ENCODE results near the gene GALNT9. TPM values are rescaled to one million over a fixed set of nuclear protein-coding genes. Genes with fewer than 3 reads are reported as not detected.

The GALNT9 gene
- total RNA-seq, 1 experiment from 2014 or later: 2.6 TPM

GRCh38 chr12:132284071-132284826, 45.1 kb downstream of the GALNT9 start:
- TF ChIP-seq REST (IDR thresholded peaks at IDR 0.05; ENCODE audit: low read depth) (no peak), EZH2 (IDR thresholded peaks at IDR 0.05) (no peak), ZFX (IDR thresholded peaks at IDR 0.05) (0 out of 2 replicates have a peak, but pooled peaks have one; percentile 7), POLR2AphosphoS5 (IDR thresholded peaks at IDR 0.05; ENCODE audit: low read depth, low read length) (no peak), CTCF (IDR thresholded peaks at IDR 0.05 in 2 of 3, conservative IDR thresholded peaks at IDR 0.05 in 1 of 3; ENCODE audit: borderline replicate concordance in 1 of 3, insufficient read depth in 1 of 3, low read depth in 2 of 3, low read length in 2 of 3) (peak in 2 of 3 experiments; percentile 54 to 71; a peak in 3 of 6 replicates)
- peak overlapping the region; percentile 62 for H3K9ac ChIP-seq (ENCODE audit: low read length)
- H3K36me3 ChIP-seq (ENCODE audit: control insufficient read depth in 1 of 2, insufficient read depth in 2 of 2, low read length in 2 of 2): no peaks in the 10 kb centered on the region
- ATAC-seq (peak; percentile 43), DNase-seq (ENCODE audit: low read depth, low spot score) (no peak)
- peaks cover 48 to 77% of the 10 kb centered on the region in 2 experiments for H3K4me1 ChIP-seq (ENCODE audit: control insufficient read depth in 1 of 2, insufficient read depth in 2 of 2, low read length in 2 of 2)
- intact Hi-C loops (cut with micrococcal nuclease): no loop called here
- no peaks in the 10 kb centered on the region for H3K79me2 ChIP-seq (ENCODE audit: insufficient read depth, low read length)
- CTCF ChIA-PET: interaction anchor here (2.1 to 3.9 kb wide), 2 partner anchors 9 to 130 kb away, joined by 12 to 18 read pairs; no protein-coding TSS in a partner anchor
- RAD21 ChIA-PET (ENCODE audit: low non-redundant PET in 1 of 2, low total read pairs in 2 of 2, uncharacterized antibody in 2 of 2, unreplicated experiment in 2 of 2): no interaction called here
- POLR2A ChIA-PET: interaction anchor here (0.9 to 1.2 kb wide), 2 partner anchors 9 to 89 kb away, joined by 4 read pairs; no protein-coding TSS in a partner anchor
- BruUV-seq (replicated peaks): no TSS peak
- H3K4me2 ChIP-seq (ENCODE audit: low read length): peak overlapping the region; percentile 94
- no peaks in the 10 kb centered on the region for H3K9me3 ChIP-seq (ENCODE audit: control insufficient read depth in 1 of 2, insufficient read depth in 1 of 2, low read depth in 1 of 2, low read length in 2 of 2)
- no peaks in the 10 kb centered on the region for H4K20me1 ChIP-seq (ENCODE audit: insufficient read depth)
- peak overlapping the region; percentile 39 to 55 for H3K4me3 ChIP-seq (replicated peaks in 1 of 2; ENCODE audit: low read depth in 1 of 2, low read length in 2 of 2)
- peak overlapping the region; percentile 62 for H3K27ac ChIP-seq (ENCODE audit: low read depth, low read length)
- no peaks in the 10 kb centered on the region for H3K9me2 ChIP-seq (ENCODE audit: insufficient read depth)
- no peaks in the 10 kb centered on the region for H3K27me3 ChIP-seq (ENCODE audit: insufficient read depth, low read length)
- H2AFZ ChIP-seq (ENCODE audit: low read depth, low read length, poor library complexity, severe bottlenecking): peak overlapping the region; percentile 79

Measured in HCT116 (cell line).